ENCODE data around the gene CPVL. TPM values are rescaled to one million over a fixed set of nuclear protein-coding genes. Genes with fewer than 3 reads are reported as not detected.

The CPVL gene
- total and polyA plus RNA-seq, 2 of the 8 experiments (the other 6 are each of a cell fraction or from before 2014, with no cell fraction given): 40.0 to 55.0 TPM

- TF ChIP-seq EGR1 (IDR thresholded peaks at IDR 0.05; ENCODE audit: borderline replicate concordance, low read depth, low read length) (no peak), RAD21 (IDR thresholded peaks at IDR 0.05 in 1 of 2, conservative IDR thresholded peaks at IDR 0.05 in 1 of 2; ENCODE audit: low read depth in 2 of 2, low read length in 2 of 2) (peak; percentile 76 to 87), SP4 (IDR thresholded peaks at IDR 0.05; ENCODE audit: low read length) (no peak)
Observed at GRCh38 chr7:29102558-29103151, 43.7 kb downstream of the CPVL start (continued).

Data from H1 (cell line).